HG03135 (cell line): ENCODE results near the gene RGS3.

Experiments
- ATAC-seq: cut with Tn5 transposase; IDR thresholded peaks from one replicate; pipeline ENCODE4 v1.9.1; 2021; ENCODE audit warnings: mild to moderate bottlenecking, moderate library complexity; ENCODE audit not compliant: unreplicated experiment

RGS3 gene

GRCh38 chr9:113582698-113583200, 119.2 kb downstream of the RGS3 start:
- no peak for ATAC-seq

DNA sequence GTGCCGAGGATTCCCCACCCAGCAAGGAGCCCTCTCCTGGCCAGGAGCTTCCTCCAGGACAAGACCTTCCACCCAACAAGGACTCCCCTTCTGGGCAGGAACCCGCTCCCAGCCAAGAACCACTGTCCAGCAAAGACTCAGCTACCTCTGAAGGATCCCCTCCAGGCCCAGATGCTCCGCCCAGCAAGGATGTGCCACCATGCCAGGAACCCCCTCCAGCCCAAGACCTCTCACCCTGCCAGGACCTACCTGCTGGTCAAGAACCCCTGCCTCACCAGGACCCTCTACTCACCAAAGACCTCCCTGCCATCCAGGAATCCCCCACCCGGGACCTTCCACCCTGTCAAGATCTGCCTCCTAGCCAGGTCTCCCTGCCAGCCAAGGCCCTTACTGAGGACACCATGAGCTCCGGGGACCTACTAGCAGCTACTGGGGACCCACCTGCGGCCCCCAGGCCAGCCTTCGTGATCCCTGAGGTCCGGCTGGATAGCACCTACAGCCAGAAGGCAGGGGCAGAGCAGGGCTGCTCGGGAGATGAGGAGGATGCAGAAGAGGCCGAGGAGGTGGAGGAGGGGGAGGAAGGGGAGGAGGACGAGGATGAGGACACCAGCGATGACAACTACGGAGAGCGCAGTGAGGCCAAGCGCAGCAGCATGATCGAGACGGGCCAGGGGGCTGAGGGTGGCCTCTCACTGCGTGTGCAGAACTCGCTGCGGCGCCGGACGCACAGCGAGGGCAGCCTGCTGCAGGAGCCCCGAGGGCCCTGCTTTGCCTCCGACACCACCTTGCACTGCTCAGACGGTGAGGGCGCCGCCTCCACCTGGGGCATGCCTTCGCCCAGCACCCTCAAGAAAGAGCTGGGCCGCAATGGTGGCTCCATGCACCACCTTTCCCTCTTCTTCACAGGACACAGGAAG, 120.2 kb downstream of the RGS3 start:
- no peak for ATAC-seq

- ATAC-seq = no peak
These were observed 121.0 kb downstream of the RGS3 start for GRCh38 chr9:113584428-113585084.

DNA sequence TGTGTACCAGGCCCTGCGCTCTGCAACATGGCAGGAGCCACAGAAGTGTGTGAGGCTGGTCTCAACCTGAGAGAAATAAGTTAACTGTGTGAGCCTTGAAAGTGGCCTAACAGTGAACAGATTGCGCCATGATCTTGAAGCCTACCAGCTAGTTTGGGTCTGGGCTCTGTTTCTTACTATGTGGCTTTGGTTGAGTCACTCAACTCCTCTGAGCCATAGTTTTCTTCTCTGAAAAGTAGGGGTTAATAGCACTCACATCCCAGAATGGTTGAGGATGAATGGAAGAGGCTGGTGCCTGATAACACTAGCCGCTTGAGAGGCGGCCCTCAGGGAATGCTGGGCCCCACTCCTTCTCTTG, 121.5 kb downstream of the RGS3 start:
- no peak for ATAC-seq

- ATAC-seq = no peak
These were observed 122.0 kb downstream of the RGS3 start for GRCh38 chr9:113585555-113585954.

GRCh38 chr9:113587471-113588031, 124.0 kb downstream of the RGS3 start:
- no peak for ATAC-seq

- ATAC-seq = no peak
These were observed 124.8 kb downstream of the RGS3 start for GRCh38 chr9:113588242-113588810.

- ATAC-seq = no peak
These were observed 125.4 kb downstream of the RGS3 start for GRCh38 chr9:113588936-113589335.

DNA sequence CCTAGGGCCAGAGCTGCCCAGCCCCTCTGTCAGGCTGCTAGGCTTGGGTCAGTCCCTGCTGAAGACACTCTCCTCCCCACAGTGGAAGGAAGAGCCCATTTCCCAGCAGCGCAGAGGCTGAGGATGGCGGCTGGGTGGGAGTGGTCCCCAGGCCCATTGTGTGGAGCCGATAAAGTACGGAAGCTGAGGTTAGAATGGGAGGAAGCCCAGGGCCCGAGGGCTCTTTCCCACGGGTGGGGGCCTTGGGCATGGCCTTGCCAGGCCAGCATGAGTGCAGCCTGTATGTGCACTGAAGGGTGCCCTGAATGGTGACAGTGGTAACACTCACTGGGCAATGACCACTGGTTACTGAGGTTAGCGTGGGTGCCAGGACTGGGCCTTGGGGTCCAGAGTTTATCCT, 125.9 kb downstream of the RGS3 start:
- ATAC-seq = no peak

GRCh38 chr9:113589890-113590289, 126.4 kb downstream of the RGS3 start:
- no peak for ATAC-seq

GRCh38 chr9:113590389-113590788, 126.9 kb downstream of the RGS3 start:
- no peak for ATAC-seq

GRCh38 chr9:113590991-113591898, 127.7 kb downstream of the RGS3 start:
- peak; percentile 41 for ATAC-seq

DNA sequence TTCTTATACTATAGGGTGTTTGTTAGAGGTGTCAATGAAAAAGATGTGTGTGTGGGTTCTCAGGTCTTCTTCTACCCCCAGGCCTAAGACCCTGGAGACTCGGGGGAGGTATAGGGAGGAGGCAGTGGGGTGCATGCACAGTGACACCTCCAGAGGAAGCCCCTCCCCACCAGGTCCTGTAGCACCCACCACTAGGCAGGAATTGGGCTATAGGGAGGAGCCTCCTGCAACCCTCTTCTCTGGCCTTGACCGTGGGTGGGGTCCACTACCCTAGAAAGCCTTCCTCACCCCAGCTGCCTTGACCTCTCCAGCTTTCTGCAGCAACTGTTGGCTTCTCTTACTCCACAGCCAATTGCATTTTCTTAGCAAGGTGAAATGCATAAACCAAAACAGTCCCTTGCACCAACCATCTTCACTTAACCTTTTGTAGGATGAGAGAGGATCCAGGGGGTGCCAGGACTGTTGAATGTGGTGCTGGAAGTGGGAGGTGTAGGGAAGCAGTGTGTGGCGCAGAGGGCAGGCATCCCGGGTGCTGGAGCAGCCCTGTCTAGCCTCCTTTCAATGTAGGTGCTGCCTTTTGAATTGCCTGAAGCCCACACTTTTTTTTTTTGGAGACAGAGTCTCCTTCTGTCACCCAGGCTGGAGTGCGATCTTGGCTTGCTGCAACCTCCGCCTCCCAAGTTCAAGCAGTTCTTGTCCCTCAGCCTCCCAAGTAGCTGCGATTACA, 128.5 kb downstream of the RGS3 start:
- ATAC-seq = no peak

DNA sequence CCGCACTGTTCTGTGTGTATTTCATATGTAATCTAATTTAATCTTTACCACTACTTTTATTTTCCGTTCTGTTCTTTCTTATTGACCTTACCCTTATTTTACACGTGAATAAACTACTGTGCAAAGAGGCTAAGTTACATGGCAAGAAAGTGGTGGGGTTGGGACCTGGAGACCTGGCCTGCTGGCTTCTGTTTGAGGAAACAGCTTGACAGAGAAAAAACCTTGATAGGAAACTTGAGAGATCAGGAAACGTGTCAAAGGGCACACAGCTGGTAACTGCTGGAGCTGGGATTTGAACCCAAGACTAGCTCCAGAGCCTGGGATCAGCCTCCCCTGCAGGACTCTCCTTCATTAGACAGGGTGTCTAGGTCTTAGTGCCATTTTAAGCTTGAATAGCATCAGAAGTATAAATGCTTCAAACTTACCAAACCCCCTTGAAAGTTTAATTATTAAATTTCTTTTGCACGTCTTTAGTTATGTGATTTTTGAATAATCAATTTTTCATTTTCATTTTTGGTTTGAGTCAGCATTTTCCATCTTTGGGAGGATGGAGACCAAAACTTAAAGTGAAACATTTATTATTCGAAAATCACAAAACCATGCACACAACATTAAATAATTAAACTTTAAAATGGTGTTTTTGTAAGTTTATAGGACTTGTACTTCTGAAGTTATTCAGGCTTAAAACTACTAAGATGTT, 129.5 kb downstream of the RGS3 start:
- peak; percentile 5 for ATAC-seq

DNA sequence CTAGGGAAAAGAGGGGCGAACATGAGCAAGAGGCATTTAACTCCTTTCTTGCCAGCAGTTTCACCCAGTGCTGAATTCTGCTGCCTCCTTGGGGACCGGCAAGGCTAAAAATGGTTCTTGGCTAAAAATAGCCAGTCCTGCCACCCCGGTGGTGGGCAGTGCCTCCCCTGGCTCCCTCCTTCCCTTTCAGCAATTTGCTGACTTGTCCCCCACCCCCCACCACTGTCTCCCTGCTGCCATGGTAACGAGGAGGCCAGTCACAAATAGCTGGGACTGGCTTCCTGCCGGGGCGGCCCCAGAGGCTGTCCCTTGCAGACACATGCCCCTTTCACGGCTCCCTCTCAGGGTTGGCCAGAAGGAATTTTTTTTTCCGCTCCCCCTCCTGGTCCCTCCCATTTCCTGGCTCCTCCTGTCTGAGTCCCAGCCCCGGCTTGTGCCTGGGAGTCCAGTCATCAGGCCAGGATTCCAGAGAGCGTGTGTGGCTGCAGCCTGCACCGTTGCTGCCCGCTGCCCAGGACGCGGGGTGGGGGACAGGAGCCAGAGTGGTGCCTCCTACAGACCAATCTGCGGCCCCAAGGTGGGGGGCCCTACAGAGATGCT, 130.3 kb downstream of the RGS3 start:
- peak; percentile 66 for ATAC-seq

- ATAC-seq = no peak
These were observed 131.2 kb downstream of the RGS3 start for GRCh38 chr9:113594484-113595299.

DNA sequence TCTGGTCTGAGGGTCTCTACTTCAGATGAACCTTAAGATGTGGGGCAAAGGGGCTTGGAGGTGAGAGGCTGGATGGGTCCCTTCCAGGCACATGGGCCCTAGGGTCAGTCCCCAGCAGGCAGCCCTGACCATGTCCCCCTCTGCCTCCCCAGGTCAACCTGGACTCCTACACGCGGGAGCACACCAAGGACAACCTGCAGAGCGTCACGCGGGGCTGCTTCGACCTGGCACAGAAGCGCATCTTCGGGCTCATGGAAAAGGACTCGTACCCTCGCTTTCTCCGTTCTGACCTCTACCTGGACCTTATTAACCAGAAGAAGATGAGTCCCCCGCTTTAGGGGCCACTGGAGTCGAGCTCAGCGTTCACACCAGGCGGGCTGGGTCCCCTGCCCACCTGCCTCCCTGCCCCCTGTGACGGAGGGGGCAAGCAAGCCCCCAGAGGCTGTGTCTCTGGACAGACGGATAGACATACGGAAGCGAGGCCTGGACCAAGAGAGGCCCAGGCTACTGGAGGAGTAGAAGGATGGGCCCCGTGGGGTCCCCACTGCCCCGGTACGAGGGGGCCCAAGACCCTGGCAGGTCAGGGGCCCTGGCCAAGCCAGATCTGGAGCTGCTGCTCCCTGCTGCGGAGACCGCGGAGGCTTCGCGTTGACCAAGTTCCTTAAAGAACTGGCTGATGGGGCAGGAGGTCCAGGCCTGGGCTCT, 133.2 kb downstream of the RGS3 start:
- ATAC-seq = no peak
